Liver (tissue), 3 donors: ENCODE data around the gene TSPYL2.

ENCODE experiments used
- HNF4A ChIP-seq, 2 donors: conservative IDR thresholded peaks; 2 replicates each; pipeline ENCODE4 v1.6.1; 2016; ENCODE audit warnings: antibody characterized with exemption in 2 of 2, mild to moderate bottlenecking in 2 of 2
- NR2F2 ChIP-seq: IDR thresholded peaks from 2 replicates; pipeline ENCODE4 v1.6.1; 2016; ENCODE audit warnings: antibody characterized with exemption
- RAD21 ChIP-seq, 2 donors: IDR thresholded peaks; 2 replicates each; pipeline ENCODE4 v1.6.1; 2016; ENCODE audit warnings: antibody characterized with exemption in 2 of 2, mild to moderate bottlenecking in 2 of 2
- TAF1 ChIP-seq: conservative IDR thresholded peaks from 2 replicates; pipeline ENCODE4 v1.6.1; 2016; ENCODE audit warnings: antibody characterized with exemption, mild to moderate bottlenecking
- TF ChIP-seq, protein P1 (sequence below): IDR thresholded peaks from 2 replicates; pipeline ENCODE4 v1.6.1; 2016; ENCODE audit warnings: antibody characterized with exemption, mild to moderate bottlenecking
- TF ChIP-seq, protein P2 (sequence below): fragments of 150-350 bp; IDR thresholded peaks from 2 replicates; pipeline ENCODE4 v1.5.1; 2017; ENCODE audit warnings: improper control_type of control experiment, low read depth, low read length; ENCODE audit not compliant: missing input control
- donor health status: healthy.
- donor health status: healthy.

GRCh38 chrX:53056292-53056691, 25.9 kb upstream of the TSPYL2 start:
- TF ChIP-seq HNF4A (conservative IDR thresholded peaks at IDR 0.05) (no peak), NR2F2 (no peak), TAF1 (no peak), RAD21 (IDR thresholded peaks at IDR 0.05) (no peak)
- TF ChIP-seq, protein P1, sequence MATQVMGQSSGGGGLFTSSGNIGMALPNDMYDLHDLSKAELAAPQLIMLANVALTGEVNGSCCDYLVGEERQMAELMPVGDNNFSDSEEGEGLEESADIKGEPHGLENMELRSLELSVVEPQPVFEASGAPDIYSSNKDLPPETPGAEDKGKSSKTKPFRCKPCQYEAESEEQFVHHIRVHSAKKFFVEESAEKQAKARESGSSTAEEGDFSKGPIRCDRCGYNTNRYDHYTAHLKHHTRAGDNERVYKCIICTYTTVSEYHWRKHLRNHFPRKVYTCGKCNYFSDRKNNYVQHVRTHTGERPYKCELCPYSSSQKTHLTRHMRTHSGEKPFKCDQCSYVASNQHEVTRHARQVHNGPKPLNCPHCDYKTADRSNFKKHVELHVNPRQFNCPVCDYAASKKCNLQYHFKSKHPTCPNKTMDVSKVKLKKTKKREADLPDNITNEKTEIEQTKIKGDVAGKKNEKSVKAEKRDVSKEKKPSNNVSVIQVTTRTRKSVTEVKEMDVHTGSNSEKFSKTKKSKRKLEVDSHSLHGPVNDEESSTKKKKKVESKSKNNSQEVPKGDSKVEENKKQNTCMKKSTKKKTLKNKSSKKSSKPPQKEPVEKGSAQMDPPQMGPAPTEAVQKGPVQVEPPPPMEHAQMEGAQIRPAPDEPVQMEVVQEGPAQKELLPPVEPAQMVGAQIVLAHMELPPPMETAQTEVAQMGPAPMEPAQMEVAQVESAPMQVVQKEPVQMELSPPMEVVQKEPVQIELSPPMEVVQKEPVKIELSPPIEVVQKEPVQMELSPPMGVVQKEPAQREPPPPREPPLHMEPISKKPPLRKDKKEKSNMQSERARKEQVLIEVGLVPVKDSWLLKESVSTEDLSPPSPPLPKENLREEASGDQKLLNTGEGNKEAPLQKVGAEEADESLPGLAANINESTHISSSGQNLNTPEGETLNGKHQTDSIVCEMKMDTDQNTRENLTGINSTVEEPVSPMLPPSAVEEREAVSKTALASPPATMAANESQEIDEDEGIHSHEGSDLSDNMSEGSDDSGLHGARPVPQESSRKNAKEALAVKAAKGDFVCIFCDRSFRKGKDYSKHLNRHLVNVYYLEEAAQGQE: no peak
- TF ChIP-seq, protein P2, sequence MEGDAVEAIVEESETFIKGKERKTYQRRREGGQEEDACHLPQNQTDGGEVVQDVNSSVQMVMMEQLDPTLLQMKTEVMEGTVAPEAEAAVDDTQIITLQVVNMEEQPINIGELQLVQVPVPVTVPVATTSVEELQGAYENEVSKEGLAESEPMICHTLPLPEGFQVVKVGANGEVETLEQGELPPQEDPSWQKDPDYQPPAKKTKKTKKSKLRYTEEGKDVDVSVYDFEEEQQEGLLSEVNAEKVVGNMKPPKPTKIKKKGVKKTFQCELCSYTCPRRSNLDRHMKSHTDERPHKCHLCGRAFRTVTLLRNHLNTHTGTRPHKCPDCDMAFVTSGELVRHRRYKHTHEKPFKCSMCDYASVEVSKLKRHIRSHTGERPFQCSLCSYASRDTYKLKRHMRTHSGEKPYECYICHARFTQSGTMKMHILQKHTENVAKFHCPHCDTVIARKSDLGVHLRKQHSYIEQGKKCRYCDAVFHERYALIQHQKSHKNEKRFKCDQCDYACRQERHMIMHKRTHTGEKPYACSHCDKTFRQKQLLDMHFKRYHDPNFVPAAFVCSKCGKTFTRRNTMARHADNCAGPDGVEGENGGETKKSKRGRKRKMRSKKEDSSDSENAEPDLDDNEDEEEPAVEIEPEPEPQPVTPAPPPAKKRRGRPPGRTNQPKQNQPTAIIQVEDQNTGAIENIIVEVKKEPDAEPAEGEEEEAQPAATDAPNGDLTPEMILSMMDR: no peak
